Ovary (tissue), 9 donors: ENCODE measurements around the gene RAB40C. TPM values are rescaled to one million over a fixed set of nuclear protein-coding genes. Genes with fewer than 3 reads are reported as not detected.
A peak's percentile ranks its signal among the peaks of the same experiment; 100 is the strongest.

Source experiments
- DNase-seq, 5 donors: peaks; one replicate each; pipeline ENCODE4 v3.0.0-alpha.2; 2019 to 2020
- H3K27ac ChIP-seq, 2 donors: fragments of 200-600 bp; one replicate each; pipeline versions ENCODE4 v1.5.1 to v1.8.0; 2019 to 2022
- H3K27me3 ChIP-seq: fragments of 200-600 bp; one replicate; pipeline ENCODE4 v1.8.0; 2022
- H3K36me3 ChIP-seq: fragments of 200-600 bp; sonication (generic); one replicate; pipeline ENCODE4 v1.5.1; 2019
- H3K4me1 ChIP-seq: one replicate; pipeline ENCODE4 v1.8.1; 2013; ENCODE audit warnings: mild to moderate bottlenecking, moderate library complexity; ENCODE audit not compliant: insufficient read depth
- H3K4me3 ChIP-seq: fragments of 200-600 bp; sonication (generic); one replicate; pipeline ENCODE4 v1.5.1; 2017
- H3K9me3 ChIP-seq, 2 donors: fragments of 200-600 bp in 1 of 2; sonication (generic) in 1 of 2; one replicate each; pipeline versions ENCODE4 v1.5.1 to v1.8.1; 2013 to 2019; ENCODE audit warnings: mild to moderate bottlenecking in 1 of 2, moderate library complexity in 1 of 2
- CTCF ChIP-seq, 3 donors: fragments of 450-650 bp in 2 of 3; fragments of 200-600 bp in 1 of 3; IDR thresholded peaks; one replicate each; pipeline versions ENCODE4 v1.5.1 to v1.8.0; 2016 to 2022; ENCODE audit warnings: antibody characterized with exemption in 3 of 3, mild to moderate bottlenecking in 1 of 3
- EP300 ChIP-seq: sonication (generic); formaldehyde crosslinking; IDR thresholded peaks from one replicate; pipeline ENCODE4 v1.6.1; 2017; ENCODE audit warnings: antibody characterized with exemption
- POLR2A ChIP-seq: fragments of 450-650 bp; IDR thresholded peaks from one replicate; pipeline ENCODE4 v1.6.1; 2017; ENCODE audit warnings: antibody characterized with exemption, mild to moderate bottlenecking, moderate library complexity
- WGBS, 3 donors: extraction: QIAGEN DNeasy Blood & Tissue Kit in 1 of 3; methylation state at CpG; one replicate each; pipeline versions ENCODE4 v1.1.5 to v1.1.7; 2013 to 2017; 5-methylcytosine and 5-hydroxymethylcytosine counted together
- intact Hi-C, 4 donors: fragments of 100-400 bp; cut with DNase I; formaldehyde crosslinking; loops; one replicate each; pipeline versions ENCODE4 v1.11.0 to v1.15.1; 2022 to 2023
- polyA plus RNA-seq, 2 donors: library from polyadenylated mRNA; stranded (reverse); fragments of 200-250 nt in 1 of 2; fragments of 350-450 nt in 1 of 2; fragmentation: Illumina TruSeq in 1 of 2; extraction: RNeasy Lipid Tissue Mini Kit (QIAGEN cat#74804) in 1 of 2; gene quantifications; one replicate each; pipeline ENCODE4 v1.2.3, GENCODE V29; 2013 to 2014
- total RNA-seq, 7 donors: library from RNA; depleted of rRNA in 2 of 7; stranded (reverse); fragments of >200 nt in 2 of 7; fragmentation: NEBNext Ultra II Directional in 3 of 7; extraction: Animal tissue kit (Norgen Biotek cat#: 25700) in 3 of 7; gene quantifications; one replicate each; pipeline versions ENCODE4 v1.1.0 to v1.2.4, GENCODE V29; 2016 to 2023
- donor health status: DM: no; HTN: no; CAD: no; lungs with moderate emphysema.
- donor health status: DM: no; HTN: no; CAD: no.
- donor health status: Bipolar disorder and iron deficiency.
- donor health status: DM: yes; HTN: yes; CAD: no.
- donor health status: DM: no; HTN: no; CAD: no.
- donor health status: DM: yes; HTN: yes; CAD: no.

The RAB40C gene
- total and polyA plus RNA-seq, 9 donors = 1.9 to 24.1 (median 21.0) TPM

DNA sequence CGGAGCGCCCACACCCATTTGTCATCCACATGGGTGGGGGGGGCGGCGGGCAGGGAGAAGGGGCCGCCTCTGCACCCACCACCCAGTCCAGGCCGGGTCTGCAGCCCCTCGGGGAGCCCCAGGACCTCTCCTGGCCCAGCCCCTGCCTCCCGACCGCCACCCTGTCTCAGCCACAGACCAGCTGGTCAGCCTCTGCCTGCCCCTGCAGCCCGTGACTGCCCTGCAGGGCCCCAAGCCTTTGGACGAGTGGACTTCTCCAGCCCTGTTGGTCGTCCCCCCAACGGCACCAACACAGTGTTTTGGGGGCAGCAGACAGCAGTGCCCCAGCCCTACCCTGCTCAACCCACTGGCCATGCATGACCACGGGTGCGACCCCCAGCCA, 28.5 kb upstream of the RAB40C start:
- 64 to 79% (median 74%) methylated on average over 8 to 15 of the region's 15 CpGs for WGBS, 3 donors

DNA sequence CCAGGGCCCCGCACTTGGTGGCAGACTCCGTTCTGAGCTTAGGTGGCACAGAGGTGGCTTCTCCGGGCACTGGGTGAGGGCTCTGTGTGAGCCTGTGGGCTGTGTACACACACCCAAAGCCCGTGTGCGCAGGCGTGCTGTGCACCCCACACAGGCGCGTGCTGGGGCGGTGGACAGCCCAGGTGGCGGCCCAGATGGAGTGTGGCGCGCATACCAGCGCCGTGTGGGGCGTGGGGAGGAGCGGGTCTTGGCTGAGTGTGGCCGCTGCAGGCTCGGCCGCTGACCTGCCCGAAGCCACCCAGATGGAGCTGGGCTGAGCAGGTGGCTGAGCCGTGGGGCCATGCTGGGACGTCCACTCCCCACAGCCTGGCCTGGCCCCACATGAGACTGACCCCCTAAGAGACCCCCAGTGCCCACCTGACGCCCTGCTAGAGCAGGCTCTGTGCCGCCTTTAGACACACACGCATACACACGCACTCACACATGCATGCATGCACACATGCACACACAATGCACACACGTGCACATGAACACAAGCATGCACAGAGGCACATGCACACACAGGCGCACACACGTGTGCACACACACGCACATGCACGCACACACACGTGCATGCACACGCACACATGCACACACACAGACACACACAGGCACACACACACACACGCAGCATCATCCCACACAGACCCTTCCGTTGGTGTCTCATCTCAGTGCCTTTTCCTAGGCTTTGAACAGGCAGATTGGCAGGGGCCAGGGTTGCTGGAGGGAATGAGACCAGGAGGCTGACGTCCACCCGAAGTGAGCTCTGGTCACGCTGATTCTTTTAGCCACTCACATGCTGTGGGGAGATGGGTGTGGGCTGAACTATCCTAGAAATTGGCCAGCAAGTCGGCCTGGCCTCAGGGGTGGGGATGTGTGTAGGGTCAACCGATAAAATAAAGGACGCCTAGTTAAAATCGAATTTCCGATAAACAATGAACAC, 27.6 kb upstream of the RAB40C start:
- H3K27me3 ChIP-seq = peaks cover 3% of the 10 kb centered on the region
- WGBS, 3 donors = 82 to 86% (median 86%) methylated on average over 41 to 43 of the region's 43 CpGs
- H3K4me1 ChIP-seq = peaks cover 20% of the 10 kb centered on the region
- DNase-seq = no peak
- no peaks in the 10 kb centered on the region for H3K9me3 ChIP-seq
- intact Hi-C loops = no loop called here
- no peak overlapping the region for H3K4me3 ChIP-seq
- TF ChIP-seq EP300 = no peak
- TF ChIP-seq CTCF (IDR thresholded peaks at IDR 0.05) = no peak
- no peak for TF ChIP-seq POLR2A
- no peaks in the 10 kb centered on the region for H3K36me3 ChIP-seq
- H3K27ac ChIP-seq = no peak overlapping the region

More for the DNA sequence above, 28.5 kb upstream of the RAB40C start:
- Histone ChIP-seq H3K27me3 (peaks cover 3% of the 10 kb centered on the region), H3K27ac (no peak overlapping the region), H3K36me3 (no peaks in the 10 kb centered on the region), H3K9me3 (no peaks in the 10 kb centered on the region), H3K4me1 (peaks cover 13% of the 10 kb centered on the region), H3K4me3 (no peak overlapping the region)
- no peak for DNase-seq
- TF ChIP-seq CTCF (IDR thresholded peaks at IDR 0.05) (no peak), EP300 (no peak), POLR2A (no peak)
- intact Hi-C loops = no loop called here

- Histone ChIP-seq H3K27me3 (peaks cover 3% of the 10 kb centered on the region), H3K36me3 (no peaks in the 10 kb centered on the region), H3K27ac (no peak overlapping the region), H3K9me3 (no peaks in the 10 kb centered on the region), H3K4me3 (no peak overlapping the region), H3K4me1 (peaks cover 27% of the 10 kb centered on the region)
- no peak for TF ChIP-seq EP300
- no peak for TF ChIP-seq CTCF (IDR thresholded peaks at IDR 0.05)
- no peak for TF ChIP-seq POLR2A
- WGBS, 3 donors = 87 to 88% (median 87%) methylated on average over 24 to 30 of the region's 30 CpGs
- DNase-seq = no peak
- intact Hi-C loops = no loop called here
These were observed 26.7 kb upstream of the RAB40C start for GRCh38 chr16:563072-563644.

GRCh38 chr16:564690-565418, 25.0 kb upstream of the RAB40C start:
- no peak for TF ChIP-seq CTCF (IDR thresholded peaks at IDR 0.05)
- TF ChIP-seq EP300 = no peak
- TF ChIP-seq POLR2A = no peak
- peak overlapping the region; percentile 19 to 80 for H3K27ac ChIP-seq
- no peak overlapping the region for H3K4me3 ChIP-seq
- no peaks in the 10 kb centered on the region for H3K9me3 ChIP-seq
- peaks cover 3% of the 10 kb centered on the region for H3K27me3 ChIP-seq
- intact Hi-C loops = loop anchor here in 1 of 4 donors (5.0 kb wide), 1 partner anchor 102 kb away; the partner anchor contains the start of gene RHOT2
- no peaks in the 10 kb centered on the region for H3K36me3 ChIP-seq
- 69 to 87% (median 70%) methylated on average over 38 to 42 of the region's 42 CpGs for WGBS, 3 donors
- H3K4me1 ChIP-seq = peaks cover 37% of the 10 kb centered on the region
- no peak for DNase-seq
